HG03442 (cell line): Measurements from ENCODE around the gene APH1B.
"Not testable (repeated sequence)": the region's sequence is repeated elsewhere in the genome, so short reads cannot be mapped to it uniquely, and the experiment has no call there.

Experiments used
- ATAC-seq: cut with Tn5 transposase; IDR thresholded peaks from one replicate; pipeline ENCODE4 v1.9.1; 2021; ENCODE audit warnings: mild to moderate bottlenecking, moderate library complexity; ENCODE audit not compliant: unreplicated experiment

Gene APH1B

DNA sequence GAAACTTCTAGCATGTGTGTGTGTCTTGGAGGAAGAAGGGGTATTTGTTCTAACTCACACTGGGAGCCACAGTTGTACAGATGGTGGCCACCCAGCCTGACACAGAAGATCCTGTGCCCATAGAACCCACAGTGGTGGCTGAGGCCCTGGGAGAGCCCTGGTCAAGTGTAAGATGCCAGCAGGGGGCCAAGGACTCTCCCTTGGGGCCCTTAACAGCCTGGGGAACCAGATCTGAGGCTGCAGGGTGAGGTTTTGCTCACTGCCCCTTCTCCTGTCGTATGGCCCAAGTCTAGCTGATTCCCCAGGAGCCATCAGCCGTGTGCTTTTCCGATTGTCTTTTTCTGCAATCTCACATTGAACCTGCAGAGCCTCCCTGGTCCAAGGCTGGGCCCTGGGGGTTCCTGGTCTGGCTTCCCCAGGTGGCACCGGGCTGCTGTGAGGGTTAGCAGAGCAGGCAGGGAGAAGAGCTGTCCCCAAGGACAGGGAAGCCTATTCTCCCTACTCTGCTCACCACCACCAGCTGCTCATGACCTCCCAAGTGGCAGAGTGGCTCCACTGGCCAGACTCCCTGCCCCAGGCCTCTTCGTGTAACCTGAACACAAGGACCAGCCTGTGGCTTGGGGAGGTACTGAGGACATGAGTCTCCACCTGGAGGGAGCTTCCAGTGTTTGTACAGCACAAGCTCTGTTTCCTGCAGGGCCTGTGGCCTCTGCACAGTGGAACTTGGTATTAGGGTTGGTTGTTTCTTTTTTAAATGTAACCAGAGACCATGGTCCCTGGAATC lies 52.4 kb downstream of the APH1B start:
- ATAC-seq = no peak

DNA sequence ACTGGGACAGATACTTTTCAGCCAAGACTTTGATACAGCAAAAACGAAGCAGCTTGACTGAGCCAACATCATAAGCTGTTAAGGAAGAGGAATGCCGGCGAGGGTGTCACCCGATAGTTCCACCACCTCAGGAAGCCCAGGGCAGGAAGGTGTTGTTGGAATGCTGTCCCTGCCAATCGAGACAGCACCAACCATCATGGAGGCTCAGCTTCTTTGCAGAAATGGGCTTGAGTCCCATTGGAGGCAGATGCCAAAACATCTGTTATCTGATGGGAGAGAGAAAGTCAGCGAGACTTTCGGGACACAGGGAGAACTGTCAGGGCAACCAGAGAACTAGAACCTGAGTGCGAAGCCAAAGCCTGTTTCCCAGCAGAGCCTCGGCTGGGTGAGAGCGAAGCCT lies 53.5 kb downstream of the APH1B start:
- no peak for ATAC-seq

DNA sequence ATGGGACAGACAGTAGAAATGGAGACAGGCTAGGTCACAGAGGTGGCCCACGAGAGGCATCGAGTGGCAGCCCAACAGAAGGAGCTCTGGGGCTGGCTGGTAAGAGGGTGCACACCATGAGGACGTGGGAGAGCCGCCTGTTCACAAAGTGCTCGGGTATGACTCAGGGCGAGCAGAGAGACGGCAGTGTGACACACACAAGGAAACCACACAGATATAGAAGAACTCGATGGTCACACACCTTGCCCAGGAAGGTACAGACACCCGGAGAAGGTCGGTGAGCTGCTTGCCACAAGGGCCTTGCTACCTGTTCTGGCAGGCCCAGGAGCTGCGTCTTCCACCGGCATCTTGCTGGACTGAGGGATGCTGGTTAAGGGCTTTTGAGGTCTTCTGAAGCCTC lies 54.1 kb downstream of the APH1B start:
- no peak for ATAC-seq

DNA sequence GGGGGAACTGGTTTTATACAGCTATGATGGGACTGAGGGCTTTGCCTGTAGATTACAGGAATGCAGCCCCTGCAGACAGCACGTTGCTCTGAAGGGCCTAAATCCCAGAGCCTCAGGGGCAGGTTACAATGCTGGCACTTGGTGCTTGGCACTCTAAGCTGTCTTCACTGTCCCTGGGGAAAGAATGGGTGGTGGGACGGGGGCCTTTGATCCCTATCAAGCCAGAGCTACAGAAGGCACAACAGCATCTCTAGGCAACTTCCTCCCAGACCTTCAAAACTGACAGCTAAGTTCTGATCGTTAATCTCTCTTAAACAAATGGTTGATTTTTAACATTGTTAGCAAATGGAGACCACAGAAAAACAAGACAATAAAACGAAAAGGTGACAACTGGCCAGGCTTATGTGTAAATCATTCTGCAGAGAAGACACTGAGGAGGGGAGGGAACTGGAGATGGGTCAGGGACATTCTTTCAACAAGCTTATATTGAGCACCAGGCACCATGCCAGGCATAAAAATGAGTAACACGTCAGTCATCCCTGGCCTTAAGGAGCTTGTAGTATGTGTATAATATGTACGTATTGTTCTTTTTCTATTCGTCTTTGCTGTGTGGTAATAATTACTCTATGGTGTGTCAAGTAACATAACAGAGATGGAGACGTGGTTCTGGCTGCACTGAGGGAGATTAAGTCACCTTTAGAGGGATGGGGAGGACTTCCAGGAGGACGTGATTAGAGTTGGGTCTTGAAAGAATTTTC lies 55.1 kb downstream of the APH1B start:
- no peak for ATAC-seq

DNA sequence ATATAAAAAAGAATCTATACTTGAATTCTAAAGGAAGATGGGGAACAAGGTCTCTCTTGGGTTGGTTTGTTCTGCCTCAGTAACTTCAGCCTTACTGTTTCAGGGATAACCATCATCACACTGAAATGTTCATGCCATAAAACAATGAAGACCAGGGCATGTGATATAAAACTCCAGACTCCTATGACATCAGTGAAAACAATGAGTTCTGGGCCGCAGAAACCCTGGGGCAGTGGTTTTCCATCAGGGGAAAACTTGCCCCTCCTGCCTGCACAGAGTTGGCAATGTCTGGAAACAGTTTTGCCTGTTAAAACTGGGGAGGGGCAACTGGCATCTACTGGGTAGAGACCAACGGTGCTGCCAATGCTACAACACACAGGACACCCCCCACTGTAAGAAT lies 57.4 kb downstream of the APH1B start:
- ATAC-seq = no peak

DNA sequence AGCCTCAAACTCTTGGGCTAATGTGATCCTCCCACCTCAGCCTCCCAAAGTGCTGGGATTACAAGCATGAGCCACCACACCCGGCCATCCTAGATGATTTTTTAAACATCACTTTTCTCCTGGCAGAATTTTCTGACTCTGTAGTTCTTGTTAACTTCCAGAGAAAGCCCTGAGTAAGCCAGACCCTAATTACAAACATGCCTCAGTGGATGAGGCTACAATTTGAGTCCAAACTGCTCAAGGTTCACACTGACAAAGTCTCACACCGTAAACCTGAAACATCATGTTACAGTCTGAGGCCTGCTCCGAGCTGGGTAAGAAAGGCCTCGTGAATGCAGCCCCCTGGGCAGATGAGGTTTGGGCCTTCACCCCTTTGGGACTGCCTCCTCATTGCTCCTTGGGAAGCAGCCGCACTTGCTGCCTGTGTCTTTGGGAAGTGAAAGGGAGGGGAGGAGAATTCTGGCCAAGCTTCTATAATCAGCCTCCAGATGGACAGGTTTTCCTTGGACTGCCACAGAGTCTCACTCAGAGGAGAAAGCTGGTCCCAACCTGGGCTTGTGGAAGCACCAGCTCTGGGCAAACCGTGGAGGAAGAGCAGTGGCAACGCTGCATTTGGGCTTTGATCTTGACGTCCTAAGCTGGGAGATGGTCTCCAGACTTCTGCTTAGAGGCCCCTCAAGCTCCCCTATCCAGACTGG lies 58.3 kb downstream of the APH1B start:
- no peak for ATAC-seq

DNA sequence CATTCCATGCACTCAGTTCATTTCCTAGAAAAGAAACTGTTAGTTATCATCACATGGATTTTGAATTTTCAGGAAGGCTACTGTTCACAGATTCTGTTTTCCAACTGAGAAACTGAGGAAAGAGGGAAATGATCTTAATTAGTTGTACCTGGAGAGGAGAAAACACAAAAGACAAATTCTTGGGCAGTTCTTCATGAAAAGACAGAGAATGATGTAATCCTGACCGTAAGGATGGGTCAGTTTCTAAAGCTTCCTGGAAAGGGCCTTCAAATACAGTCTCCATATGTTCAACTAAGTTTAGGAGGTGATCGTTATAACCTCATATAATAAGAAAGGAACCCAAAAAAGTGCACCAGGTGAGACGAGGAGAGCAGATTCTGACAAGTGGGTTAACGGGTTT lies 59.6 kb downstream of the APH1B start:
- no peak for ATAC-seq

DNA sequence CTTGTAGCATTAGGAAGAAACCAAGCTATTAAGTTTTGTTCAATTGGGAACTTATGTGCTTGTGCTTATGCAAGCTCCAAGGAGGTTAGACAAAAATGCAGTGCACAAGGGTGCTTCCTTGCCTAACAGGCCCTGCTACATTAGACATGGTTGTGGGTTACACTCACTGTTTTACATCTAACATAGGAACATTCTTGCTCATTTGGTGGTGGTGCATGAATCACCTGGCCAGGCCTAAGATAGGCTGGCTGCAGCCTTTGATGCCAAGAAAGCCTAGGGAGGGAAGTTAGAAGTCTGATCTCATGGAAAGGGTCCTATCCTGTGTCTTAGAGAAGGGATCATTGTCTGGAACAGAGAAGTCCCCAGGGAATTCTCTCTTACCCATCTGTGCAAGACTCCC lies 60.8 kb downstream of the APH1B start:
- no peak for ATAC-seq

DNA sequence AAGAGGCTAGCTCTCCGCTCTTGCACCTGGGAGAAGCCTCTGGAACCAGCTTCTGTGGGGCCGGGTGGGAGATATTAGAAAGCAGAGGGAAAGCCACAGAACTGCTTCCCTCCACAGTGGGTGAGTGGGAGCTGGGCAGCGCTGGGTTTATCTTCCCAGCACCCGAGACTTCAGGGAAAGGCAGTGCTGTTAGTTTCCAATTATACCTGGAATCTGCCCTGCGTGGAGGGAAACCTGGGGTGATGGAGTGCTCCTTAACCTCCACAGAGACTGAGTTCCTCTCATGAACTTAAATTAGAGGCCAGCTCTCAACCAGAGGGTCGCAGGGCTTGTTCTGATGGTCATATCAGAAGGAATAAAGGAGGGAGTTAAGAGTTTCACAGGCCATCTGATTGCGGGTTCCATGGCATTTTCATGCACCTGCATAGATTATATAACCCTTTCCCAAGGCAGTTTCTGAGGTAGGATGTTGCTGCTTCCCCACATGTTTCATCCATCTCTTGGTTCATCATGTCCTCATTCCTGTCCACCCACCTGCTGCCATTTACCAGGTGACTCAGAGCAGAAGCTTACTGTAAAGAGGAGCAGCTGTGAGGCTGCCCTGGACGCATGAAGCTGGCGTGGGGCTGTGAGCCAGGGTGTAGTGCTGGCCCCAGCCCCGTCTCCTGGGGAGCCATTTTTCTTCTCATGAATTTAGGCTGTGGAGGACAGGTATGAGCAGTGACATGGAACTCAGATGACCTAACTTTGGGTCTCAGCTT lies 61.8 kb downstream of the APH1B start:
- ATAC-seq = no peak

DNA sequence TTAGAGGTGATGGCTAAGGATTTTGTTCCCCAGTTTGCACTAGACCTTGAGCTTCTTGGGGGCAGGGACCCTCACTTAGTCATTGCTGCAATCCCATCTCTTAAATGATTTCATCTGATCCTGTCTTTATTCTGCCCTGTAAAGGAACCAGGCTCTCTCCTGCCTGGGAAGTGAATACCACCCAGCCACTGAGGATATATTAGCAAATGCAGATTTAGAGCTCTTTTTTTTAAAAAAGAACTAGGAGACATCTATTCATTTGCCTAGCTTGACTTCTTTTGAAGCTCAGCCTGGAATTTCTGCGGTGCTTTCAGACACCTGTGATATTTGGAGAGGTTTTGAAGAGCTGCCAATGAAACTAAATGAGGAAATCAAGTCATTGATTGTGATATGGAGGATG lies 62.4 kb downstream of the APH1B start:
- ATAC-seq = no peak

DNA sequence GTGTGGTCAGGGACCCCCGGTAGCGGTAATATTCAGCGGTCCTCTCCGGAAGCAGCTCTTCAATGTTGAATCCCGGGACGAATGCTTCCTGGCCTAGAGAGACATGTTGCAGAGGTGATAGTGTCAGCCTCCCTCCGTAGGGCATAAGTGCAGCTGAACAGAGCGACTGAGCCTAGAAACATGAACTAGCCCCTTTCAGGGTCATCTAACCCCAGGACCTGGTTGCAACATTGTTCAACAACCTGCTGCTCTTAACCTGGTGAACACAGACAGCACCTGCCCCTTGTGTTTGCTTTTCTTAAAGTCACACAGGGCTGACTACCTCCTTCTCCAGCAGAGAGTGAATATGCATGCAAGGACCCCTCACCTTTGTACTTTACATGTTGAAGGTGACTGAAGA lies 62.9 kb downstream of the APH1B start:
- no peak for ATAC-seq

DNA sequence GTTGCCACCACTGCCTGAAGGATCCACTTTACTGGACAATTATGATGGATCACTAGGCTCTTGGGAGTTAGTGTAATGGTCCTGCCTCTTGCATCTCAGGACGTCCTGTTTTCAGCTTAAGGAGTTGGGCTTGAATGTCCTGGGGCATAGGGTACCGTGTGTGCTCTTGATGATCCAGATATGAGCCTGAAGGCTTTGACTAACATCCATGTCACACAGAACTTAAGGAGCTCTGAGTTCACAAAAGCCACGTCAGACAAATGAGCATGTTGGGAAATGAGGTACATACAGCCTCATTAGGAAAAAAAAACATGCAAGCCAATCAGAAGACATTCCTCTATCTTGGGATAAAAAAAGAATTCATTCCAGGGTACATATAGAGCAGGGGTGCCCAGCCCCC lies 63.5 kb downstream of the APH1B start:
- no peak for ATAC-seq

DNA sequence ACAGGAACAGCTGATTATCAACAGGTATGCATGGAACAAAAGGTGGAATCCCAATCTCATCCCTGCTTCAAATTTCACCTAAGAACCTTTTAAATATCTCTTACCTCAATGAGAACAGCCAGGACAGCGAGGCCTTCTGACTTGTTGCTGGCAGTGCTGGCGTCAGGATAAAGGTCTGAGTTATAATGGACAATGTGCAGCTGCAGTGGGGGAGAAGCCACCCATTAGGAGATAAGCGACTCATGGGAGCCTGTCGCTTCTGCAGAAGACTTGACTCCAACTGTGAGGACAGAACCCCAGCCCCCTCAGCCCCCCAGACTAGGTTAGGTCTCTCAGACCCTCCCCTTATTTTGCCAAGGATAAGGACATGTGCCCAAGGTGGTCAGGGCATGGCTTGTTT lies 64.5 kb downstream of the APH1B start:
- ATAC-seq = no peak

DNA sequence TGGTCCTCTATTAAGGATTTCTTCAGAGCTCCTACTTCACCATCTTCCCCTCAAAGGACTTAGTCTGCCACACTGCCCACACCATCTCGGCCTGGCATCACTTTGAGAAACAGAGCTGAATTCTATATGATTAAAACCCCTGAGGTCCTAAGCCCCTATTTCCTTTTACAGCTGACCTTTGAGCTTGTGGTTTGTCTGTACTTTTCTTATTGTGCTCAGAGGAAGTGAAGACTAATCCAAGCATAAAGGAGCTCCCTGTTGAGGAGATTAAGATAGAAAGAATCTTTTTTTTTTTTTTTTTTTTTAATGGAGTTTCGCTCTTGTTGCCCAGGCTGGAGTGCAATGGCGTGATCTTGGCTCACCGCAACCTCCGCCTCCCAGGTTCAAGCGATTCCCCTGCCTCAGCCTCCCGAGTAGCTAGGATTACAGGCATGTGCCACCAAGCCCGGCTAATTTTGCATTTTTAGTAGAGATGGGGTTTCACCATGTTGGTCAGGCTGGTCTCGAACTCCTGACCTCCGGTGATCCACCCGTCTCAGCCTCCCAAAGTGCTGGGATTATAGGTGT lies 65.7 kb downstream of the APH1B start:
- not testable (repeated sequence) for ATAC-seq

DNA sequence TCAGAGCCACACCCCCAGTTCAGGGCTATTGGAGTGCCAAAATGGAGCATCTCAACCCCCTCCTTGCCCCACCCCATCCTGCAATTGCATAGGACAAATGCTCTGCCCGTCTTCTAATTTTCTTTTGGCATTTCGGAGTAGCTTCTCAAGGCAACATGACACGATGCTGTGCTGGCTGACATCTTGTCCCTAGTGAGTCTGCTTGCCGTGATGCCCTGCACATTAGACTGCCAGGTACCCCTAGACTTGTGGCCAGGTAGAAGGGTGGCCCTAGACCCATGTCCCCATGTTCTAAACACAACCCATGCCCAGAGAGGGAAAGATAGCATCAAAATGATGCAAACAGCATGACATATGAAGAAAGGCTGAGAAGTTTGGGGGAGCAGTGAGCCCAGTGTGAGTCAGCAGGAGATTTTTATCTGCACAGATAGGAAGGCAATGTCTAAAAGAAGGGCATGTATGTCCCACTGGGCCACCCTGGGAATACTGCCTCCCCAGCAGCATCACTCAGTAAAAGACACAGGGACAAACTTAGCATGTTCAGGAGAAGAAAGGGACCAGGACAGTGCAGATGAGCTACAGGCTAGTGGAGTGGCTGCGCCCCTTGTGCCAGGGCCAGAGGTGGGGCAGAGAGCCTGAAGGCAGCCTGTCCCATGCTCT lies 67.5 kb downstream of the APH1B start:
- ATAC-seq = no peak

DNA sequence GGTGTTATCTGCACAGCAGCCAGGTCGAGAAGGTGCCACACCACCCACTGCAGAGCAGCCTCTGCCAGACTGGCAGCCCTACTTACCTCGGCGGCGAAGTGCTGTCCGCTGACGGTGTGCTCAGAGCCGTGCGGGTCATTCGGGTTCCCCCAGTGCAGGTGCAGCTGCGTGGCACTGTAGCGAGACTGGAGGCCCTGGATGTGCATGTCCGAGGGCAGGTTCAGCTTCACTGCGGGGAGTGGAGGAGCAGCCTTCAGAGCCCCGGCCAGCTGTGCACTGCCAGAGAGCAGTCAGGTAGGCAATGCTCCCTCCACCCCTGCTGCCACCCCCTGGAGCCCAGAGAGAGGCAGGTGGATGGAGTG lies 68.0 kb downstream of the APH1B start:
- no peak for ATAC-seq

DNA sequence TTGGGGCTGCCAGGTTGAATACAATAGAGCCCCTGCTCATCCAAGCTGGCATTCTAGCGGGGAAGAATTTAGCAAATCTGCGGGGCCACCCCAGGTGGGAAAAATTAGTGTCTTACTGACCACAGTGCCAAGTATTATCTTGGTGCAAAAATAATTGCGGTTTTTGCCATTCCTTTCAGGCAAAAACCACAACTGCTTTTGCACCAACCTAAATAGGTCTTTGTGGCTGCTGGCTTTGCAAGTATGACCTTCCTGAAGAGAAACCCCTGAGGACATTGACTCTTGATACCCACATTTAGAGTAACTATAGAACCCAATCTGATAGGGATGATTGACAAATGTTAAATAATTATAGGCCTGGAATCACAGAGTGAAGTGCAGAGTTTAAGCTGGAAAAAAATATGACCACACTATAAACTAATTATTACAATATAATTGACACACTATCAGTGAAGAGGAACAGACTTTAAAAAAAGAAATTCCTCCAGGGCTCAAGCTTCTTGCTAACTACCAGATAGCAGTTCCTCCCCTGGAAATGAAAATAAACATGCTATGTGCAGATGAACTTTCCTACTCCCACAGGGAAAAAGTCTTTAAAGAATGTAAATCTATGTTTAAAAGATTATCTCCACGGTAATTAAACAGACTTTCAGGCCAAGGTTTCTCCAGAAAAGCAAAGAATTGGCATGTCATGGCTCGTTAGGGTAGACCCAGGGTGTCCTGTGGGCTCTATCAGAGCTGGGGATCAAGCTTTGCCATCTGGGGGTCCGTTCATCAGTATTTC lies 69.9 kb downstream of the APH1B start:
- no peak for ATAC-seq

DNA sequence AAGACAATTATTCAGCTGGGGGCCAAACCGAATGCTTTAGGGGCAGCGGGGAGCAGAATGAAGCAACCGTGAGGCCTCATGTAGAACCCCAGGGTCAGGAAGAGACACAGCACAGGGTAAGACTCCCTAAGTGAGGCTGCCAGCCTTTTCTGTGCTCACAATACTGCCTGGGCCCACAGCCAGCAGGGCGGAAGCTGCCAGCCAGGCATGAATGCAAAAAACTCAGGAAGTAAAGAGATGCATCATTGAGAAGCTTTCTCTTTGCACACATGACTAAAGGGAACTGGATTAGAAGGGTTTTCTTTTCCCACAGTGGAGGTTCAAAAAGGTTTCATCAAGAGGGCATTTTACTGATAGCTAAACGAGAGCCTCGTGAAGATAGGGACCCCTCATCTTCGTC lies 71.0 kb downstream of the APH1B start:
- no peak for ATAC-seq

DNA sequence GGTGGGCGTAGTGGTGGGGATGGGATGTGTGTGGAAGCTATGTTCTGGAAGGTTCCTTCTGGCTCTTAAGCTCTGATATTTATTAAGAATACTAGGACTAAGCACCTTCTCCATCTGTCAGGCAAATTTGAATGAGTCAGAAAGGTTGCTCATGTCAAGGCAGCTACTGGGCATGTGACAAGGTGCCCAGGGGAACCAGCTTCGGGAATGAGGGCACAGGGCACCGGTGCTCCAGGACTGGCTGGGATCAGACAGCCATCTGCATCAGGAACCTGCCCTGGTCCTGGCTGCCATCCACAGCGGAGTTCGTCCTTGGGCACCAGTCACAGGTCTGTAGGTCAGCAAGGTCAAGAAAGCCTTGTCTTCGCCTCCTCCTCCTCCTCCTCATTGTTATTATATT lies 71.8 kb downstream of the APH1B start:
- no peak for ATAC-seq

DNA sequence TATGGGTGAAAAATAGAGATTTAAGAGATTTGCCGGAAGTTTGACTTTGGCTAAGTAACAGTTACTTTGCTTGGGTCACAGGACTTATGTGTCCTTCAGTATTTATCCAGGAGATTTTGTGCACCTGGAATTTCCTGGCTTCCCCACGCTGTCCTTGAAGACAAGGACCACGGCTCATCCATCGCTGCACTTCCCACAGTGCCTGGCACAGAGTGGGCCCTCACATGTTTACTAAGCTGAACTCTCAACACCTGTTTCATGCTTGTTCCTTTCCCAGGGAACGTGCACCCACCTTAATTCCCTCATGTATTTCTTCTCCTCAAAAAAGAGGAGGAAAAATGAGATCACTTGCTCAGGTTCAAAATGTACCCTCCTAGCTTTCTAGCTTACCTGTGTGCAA lies 72.2 kb downstream of the APH1B start:
- no peak for ATAC-seq
